ENCODE results near the gene SIN3B. TPM values are rescaled to one million over a fixed set of nuclear protein-coding genes. Genes with fewer than 3 reads are reported as not detected.

Gene SIN3B
- total and polyA plus RNA-seq, 2 donors, result 6.4 to 32.8 TPM

DNA sequence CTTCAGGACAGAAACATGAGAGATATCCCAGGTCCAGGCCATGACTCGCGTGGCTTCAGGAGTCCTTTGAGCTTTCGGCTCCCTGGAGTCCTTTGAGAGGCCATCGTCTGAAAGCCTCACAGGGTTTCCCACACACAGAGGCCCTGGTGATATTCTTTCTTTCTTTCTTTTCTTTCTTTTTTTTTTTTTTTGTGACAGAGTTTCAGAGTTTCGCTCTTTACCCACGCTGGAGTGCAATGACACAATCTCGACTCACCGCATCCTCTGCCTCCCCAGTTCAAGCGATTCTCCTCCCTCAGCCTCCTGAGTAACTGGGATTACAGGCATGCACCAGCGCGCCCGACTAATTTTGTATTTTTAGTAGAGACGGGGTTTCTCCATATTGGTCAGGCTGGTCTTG lies 5.5 kb downstream of the SIN3B start:
- DNase-seq (ENCODE audit: low read depth in 6 of 9, low spot score in 9 of 9), result no peak
- no peak overlapping the region for H3K4me3 ChIP-seq (ENCODE audit: low read length in 2 of 2)
- 98% methylated on average over 13 of the region's 13 CpGs for WGBS
- H3K27ac ChIP-seq (ENCODE audit: low read depth in 1 of 2, low read length in 1 of 2), result no peak overlapping the region
- H3K9me3 ChIP-seq (ENCODE audit: control insufficient read depth in 2 of 2, insufficient read depth in 1 of 2, low read length in 1 of 2), result no peaks in the 10 kb centered on the region
- no peaks in the 10 kb centered on the region for H3K27me3 ChIP-seq (ENCODE audit: control insufficient read depth in 2 of 2, insufficient read depth in 1 of 2, low read length in 1 of 2)
- H3K36me3 ChIP-seq (ENCODE audit: control insufficient read depth in 2 of 2, insufficient read depth in 2 of 2, low read length in 1 of 2), result peaks cover 44% of the 10 kb centered on the region in 2 donors
- peaks cover 3 to 10% of the 10 kb centered on the region in 2 donors for H3K4me1 ChIP-seq (ENCODE audit: control insufficient read depth in 2 of 2, insufficient read depth in 2 of 2, low read length in 2 of 2)

DNA sequence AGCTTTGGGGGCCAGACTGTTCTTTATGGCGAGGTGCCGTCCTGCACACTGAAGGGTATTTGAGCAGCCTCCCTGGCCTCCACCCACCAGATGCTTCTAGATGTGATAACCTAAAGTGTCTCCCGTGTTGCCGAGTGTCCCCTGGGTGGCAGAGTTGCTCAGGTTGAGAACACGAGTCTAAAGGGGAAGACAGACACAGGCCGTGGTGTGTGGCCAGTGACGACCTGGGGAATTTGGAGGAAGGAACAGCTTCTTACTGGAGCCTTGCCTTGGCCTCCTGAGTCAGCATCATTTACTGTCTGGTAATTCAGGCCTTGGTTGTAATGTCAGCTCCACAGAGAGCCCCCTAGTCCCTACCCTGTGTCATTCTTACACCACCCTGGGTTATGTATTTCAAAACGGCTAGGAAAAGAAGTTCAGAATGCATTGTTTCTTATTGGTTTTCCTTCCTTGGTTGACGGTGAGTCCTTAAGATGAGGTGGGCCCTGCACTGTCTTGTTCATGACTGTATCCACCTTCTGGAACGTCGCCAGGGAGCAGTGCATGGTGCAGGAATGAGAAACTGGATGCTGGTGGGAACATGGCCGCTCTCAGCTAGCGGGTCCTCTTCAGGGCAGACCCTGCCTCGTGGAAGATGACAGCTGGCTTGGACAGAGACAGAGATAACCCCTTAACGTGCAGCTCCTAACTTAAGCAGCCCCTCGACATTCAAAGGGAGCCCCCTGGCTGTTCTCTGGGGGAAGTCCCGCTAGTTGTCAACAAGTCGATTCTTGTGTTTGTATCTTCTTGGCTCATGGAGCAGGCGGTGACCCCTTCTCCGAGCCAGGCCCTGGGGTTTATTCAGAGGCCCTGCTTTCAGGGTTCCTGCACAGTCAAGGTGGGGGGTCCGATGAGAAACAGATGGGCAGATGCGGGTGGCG lies 7.2 kb downstream of the SIN3B start:
- H3K27ac ChIP-seq (ENCODE audit: low read depth in 1 of 2, low read length in 1 of 2), result peak overlapping the region in 1 of 2 donors; percentile 50
- DNase-seq (ENCODE audit: low read depth in 6 of 9, low spot score in 9 of 9), result peak in 1 of 9 donors; percentile 29
- WGBS, result 88% methylated on average over 23 of the region's 23 CpGs
- H3K36me3 ChIP-seq (ENCODE audit: control insufficient read depth in 2 of 2, insufficient read depth in 2 of 2, low read length in 1 of 2), result peaks cover 45 to 52% of the 10 kb centered on the region in 2 donors
- H3K27me3 ChIP-seq (ENCODE audit: control insufficient read depth in 2 of 2, insufficient read depth in 1 of 2, low read length in 1 of 2), result no peaks in the 10 kb centered on the region
- peaks cover 0 to 7% of the 10 kb centered on the region in 2 donors for H3K4me1 ChIP-seq (ENCODE audit: control insufficient read depth in 2 of 2, insufficient read depth in 2 of 2, low read length in 2 of 2)
- no peaks in the 10 kb centered on the region for H3K9me3 ChIP-seq (ENCODE audit: control insufficient read depth in 2 of 2, insufficient read depth in 1 of 2, low read length in 1 of 2)
- H3K4me3 ChIP-seq (ENCODE audit: low read length in 2 of 2), result no peak overlapping the region

DNA sequence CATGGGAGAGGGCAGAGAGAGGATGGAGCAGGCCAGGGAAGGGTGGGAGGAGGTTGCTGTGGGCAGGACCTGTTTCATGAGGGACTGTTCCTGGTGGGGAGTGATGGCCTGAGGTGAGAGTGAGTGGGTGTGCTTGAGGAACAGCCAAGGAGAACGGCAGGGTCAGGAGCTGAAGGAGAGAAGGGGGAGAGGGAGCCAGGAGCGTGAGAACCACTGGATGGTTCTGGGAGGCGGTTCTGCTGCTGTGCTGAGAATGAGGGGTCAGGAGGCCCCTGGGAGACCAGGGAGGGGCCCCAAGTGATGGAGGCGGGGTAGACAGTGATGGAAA lies 7.8 kb downstream of the SIN3B start:
- Histone ChIP-seq H3K36me3 (ENCODE audit: control insufficient read depth in 2 of 2, insufficient read depth in 2 of 2, low read length in 1 of 2) (peaks cover 40 to 52% of the 10 kb centered on the region in 2 donors), H3K9me3 (ENCODE audit: control insufficient read depth in 2 of 2, insufficient read depth in 1 of 2, low read length in 1 of 2) (no peaks in the 10 kb centered on the region), H3K4me3 (ENCODE audit: low read length in 2 of 2) (no peak overlapping the region), H3K4me1 (ENCODE audit: control insufficient read depth in 2 of 2, insufficient read depth in 2 of 2, low read length in 2 of 2) (peaks cover 0 to 7% of the 10 kb centered on the region in 2 donors), H3K27ac (ENCODE audit: low read depth in 1 of 2, low read length in 1 of 2) (no peak overlapping the region), H3K27me3 (ENCODE audit: control insufficient read depth in 2 of 2, insufficient read depth in 1 of 2, low read length in 1 of 2) (no peaks in the 10 kb centered on the region)
- no peak for DNase-seq (ENCODE audit: low read depth in 6 of 9, low spot score in 9 of 9)
- 98% methylated on average over 4 of the region's 4 CpGs for WGBS

DNA sequence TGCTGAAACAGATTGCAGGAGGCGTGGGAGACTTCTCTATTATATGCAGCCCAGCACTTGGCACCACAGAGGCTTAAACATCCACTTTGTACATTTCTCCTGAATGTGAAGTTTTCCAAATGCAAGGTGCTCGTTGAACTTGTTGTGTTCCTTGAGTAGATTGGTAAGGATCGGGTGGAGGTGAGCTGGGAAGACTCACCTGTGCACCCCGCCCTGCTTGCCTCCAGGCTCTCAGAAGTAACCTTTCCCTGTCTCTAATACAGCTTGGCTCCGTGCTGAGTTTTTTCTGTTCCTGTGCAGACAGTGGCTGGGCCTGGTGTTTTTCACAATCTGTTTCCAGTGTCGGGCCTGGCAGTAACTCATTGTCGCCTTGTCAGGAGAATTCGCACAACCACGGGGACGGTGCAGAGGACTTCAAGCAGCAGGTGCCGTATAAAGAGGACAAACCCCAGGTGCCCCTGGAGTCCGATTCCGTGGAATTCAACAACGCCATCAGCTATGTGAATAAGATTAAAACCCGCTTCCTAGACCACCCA lies 12.3 kb downstream of the SIN3B start:
- WGBS, result 95% methylated on average over 15 of the region's 15 CpGs

DNA sequence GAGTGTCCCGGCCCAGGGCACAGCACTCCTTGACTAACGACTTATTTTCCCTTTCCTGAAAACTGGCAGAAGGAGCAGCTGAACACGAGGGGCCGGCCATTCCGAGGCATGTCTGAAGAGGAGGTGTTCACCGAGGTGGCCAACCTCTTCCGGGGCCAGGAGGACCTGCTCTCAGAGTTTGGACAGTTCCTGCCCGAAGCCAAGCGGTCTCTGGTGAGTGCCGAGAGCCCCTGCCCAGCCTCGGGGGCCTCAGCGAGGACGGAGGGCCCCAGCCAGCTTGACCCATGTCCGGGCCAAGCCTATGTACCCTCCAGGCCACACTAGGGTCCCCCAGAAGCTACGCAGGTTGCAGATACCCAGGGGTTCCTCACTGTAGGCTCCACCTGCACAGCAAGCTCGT lies 17.7 kb downstream of the SIN3B start:
- H3K9me3 ChIP-seq (ENCODE audit: control insufficient read depth in 2 of 2, insufficient read depth in 1 of 2, low read length in 1 of 2), result no peaks in the 10 kb centered on the region
- no peak overlapping the region for H3K27ac ChIP-seq (ENCODE audit: low read depth in 1 of 2, low read length in 1 of 2)
- WGBS, result 97% methylated on average over 16 of the region's 16 CpGs
- H3K36me3 ChIP-seq (ENCODE audit: control insufficient read depth in 2 of 2, insufficient read depth in 2 of 2, low read length in 1 of 2), result peaks cover 49 to 72% of the 10 kb centered on the region in 2 donors
- H3K4me1 ChIP-seq (ENCODE audit: control insufficient read depth in 2 of 2, insufficient read depth in 2 of 2, low read length in 2 of 2), result no peaks in the 10 kb centered on the region
- H3K4me3 ChIP-seq (ENCODE audit: low read length in 2 of 2), result no peak overlapping the region
- no peaks in the 10 kb centered on the region for H3K27me3 ChIP-seq (ENCODE audit: control insufficient read depth in 2 of 2, insufficient read depth in 1 of 2, low read length in 1 of 2)
- DNase-seq (ENCODE audit: low read depth in 6 of 9, low spot score in 9 of 9), result no peak

More for the DNA sequence above, 12.3 kb downstream of the SIN3B start:
- Histone ChIP-seq H3K27me3 (ENCODE audit: control insufficient read depth in 2 of 2, insufficient read depth in 1 of 2, low read length in 1 of 2) (no peaks in the 10 kb centered on the region), H3K4me3 (ENCODE audit: low read length in 2 of 2) (no peak overlapping the region), H3K36me3 (ENCODE audit: control insufficient read depth in 2 of 2, insufficient read depth in 2 of 2, low read length in 1 of 2) (peaks cover 28 to 59% of the 10 kb centered on the region in 2 donors), H3K4me1 (ENCODE audit: control insufficient read depth in 2 of 2, insufficient read depth in 2 of 2, low read length in 2 of 2) (peaks cover 0 to 4% of the 10 kb centered on the region in 2 donors), H3K27ac (ENCODE audit: low read depth in 1 of 2, low read length in 1 of 2) (no peak overlapping the region), H3K9me3 (ENCODE audit: control insufficient read depth in 2 of 2, insufficient read depth in 1 of 2, low read length in 1 of 2) (no peaks in the 10 kb centered on the region)
- no peak for DNase-seq (ENCODE audit: low read depth in 6 of 9, low spot score in 9 of 9)

DNA sequence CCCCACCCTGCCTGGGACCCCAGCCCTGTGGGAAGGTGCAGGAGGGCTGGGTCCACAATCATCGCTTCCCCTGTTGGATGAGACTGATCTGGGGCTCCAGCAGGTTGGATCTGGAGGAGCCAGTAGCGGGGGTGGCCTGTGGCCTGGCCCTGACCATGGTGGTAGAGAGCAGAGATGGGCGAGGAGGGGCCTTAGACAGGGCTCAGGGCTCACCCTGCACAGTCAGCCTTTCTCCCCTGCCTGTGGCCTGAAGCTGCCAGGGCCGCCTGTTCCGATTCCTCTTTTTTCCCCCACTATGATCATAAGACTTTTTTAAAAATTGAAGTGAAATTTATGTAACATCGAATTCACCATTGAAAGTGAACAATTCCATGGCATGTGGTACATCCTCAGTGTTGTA lies 18.2 kb downstream of the SIN3B start:
- Histone ChIP-seq H3K27me3 (ENCODE audit: control insufficient read depth in 2 of 2, insufficient read depth in 1 of 2, low read length in 1 of 2) (no peaks in the 10 kb centered on the region), H3K4me1 (ENCODE audit: control insufficient read depth in 2 of 2, insufficient read depth in 2 of 2, low read length in 2 of 2) (no peaks in the 10 kb centered on the region), H3K36me3 (ENCODE audit: control insufficient read depth in 2 of 2, insufficient read depth in 2 of 2, low read length in 1 of 2) (peaks cover 49 to 69% of the 10 kb centered on the region in 2 donors), H3K9me3 (ENCODE audit: control insufficient read depth in 2 of 2, insufficient read depth in 1 of 2, low read length in 1 of 2) (no peaks in the 10 kb centered on the region), H3K4me3 (ENCODE audit: low read length in 2 of 2) (no peak overlapping the region), H3K27ac (ENCODE audit: low read depth in 1 of 2, low read length in 1 of 2) (no peak overlapping the region)
- WGBS, result 95% methylated on average over 6 of the region's 6 CpGs
- no peak for DNase-seq (ENCODE audit: low read depth in 6 of 9, low spot score in 9 of 9)

DNA sequence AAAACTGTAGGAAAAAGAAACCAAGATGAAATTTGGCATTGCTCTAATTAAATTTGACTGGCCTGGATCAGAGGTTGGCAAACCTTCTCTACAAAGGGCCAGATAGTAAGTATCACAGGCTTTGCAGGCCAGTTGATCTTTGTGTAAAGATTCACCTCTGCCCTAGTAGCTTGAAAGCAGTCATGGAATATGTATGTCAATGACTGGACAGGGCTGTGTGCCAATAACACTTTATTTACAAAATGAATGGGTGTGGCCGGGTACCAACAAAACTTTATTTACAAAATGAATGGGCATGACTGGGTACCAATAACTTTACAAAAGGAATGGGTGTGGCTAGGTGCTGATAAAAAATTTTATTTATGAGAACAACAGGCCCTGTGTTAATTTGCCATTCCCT lies 20.0 kb downstream of the SIN3B start:
- H3K9me3 ChIP-seq (ENCODE audit: control insufficient read depth in 2 of 2, insufficient read depth in 1 of 2, low read length in 1 of 2), result no peaks in the 10 kb centered on the region
- peaks cover 57 to 69% of the 10 kb centered on the region in 2 donors for H3K36me3 ChIP-seq (ENCODE audit: control insufficient read depth in 2 of 2, insufficient read depth in 2 of 2, low read length in 1 of 2)
- no peaks in the 10 kb centered on the region for H3K27me3 ChIP-seq (ENCODE audit: control insufficient read depth in 2 of 2, insufficient read depth in 1 of 2, low read length in 1 of 2)
- H3K4me1 ChIP-seq (ENCODE audit: control insufficient read depth in 2 of 2, insufficient read depth in 2 of 2, low read length in 2 of 2), result no peaks in the 10 kb centered on the region
- H3K27ac ChIP-seq (ENCODE audit: low read depth in 1 of 2, low read length in 1 of 2), result no peak overlapping the region
- no peak for DNase-seq (ENCODE audit: low read depth in 6 of 9, low spot score in 9 of 9)
- WGBS, result 95% methylated on average over 1 of the region's 1 CpG
- H3K4me3 ChIP-seq (ENCODE audit: low read length in 2 of 2), result no peak overlapping the region

DNA sequence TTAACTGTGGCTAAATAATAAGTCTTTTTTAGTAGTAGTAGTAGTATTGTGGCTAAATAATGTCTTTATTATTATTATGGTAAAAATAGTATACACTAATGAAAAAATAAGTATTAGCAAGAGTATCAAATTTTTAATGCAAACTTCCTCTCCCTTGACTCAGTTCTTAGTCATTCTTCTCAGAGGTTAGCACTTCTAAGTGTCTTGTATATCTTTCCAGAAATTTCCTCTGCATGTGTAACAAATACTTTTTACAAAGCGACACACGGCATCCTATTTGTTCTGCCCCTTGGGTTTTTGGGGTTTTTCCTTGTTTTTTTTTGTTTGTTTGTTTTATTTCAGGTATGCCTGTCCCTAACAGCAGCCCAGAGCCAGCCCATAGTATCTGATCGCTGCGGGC lies 20.9 kb downstream of the SIN3B start:
- H3K27ac ChIP-seq (ENCODE audit: low read depth in 1 of 2, low read length in 1 of 2), result no peak overlapping the region
- H3K36me3 ChIP-seq (ENCODE audit: control insufficient read depth in 2 of 2, insufficient read depth in 2 of 2, low read length in 1 of 2), result peaks cover 51 to 67% of the 10 kb centered on the region in 2 donors
- 99% methylated on average over 4 of the region's 4 CpGs for WGBS
- no peaks in the 10 kb centered on the region for H3K27me3 ChIP-seq (ENCODE audit: control insufficient read depth in 2 of 2, insufficient read depth in 1 of 2, low read length in 1 of 2)
- no peaks in the 10 kb centered on the region for H3K4me1 ChIP-seq (ENCODE audit: control insufficient read depth in 2 of 2, insufficient read depth in 2 of 2, low read length in 2 of 2)
- no peak for DNase-seq (ENCODE audit: low read depth in 6 of 9, low spot score in 9 of 9)
- no peaks in the 10 kb centered on the region for H3K9me3 ChIP-seq (ENCODE audit: control insufficient read depth in 2 of 2, insufficient read depth in 1 of 2, low read length in 1 of 2)
- no peak overlapping the region for H3K4me3 ChIP-seq (ENCODE audit: low read length in 2 of 2)

DNA sequence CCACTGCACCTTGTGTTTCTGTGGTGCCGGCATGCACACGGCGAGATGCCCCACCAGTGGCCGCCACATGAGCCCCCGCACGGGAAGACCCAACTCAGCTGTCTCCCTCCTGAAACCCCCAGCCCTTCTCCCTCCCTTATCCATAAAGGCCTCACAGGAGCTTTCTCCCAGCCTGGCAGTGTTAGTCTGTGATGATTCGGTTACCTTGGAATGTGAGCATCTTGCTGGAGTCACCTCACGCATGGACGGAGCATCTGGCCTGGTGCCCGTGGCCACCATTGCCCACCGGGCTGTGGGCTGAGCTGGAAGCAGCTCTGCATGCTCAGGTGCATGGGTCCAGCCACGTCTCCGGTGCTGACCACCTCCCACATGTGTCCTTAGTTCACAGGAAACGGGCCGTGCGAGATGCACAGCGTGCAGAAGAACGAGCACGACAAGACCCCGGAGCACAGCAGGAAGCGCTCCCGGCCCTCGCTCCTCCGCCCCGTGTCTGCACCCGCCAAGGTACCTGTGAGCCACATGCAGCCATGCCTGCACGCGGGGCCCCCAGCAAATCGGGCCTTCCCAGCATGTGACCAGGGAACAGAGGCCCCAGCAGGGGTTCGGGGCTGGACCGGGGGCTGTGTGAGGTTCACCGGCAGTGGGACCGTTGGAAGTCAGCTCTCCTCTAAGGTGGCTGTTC lies 22.0 kb downstream of the SIN3B start:
- no peaks in the 10 kb centered on the region for H3K9me3 ChIP-seq (ENCODE audit: control insufficient read depth in 2 of 2, insufficient read depth in 1 of 2, low read length in 1 of 2)
- H3K27me3 ChIP-seq (ENCODE audit: control insufficient read depth in 2 of 2, insufficient read depth in 1 of 2, low read length in 1 of 2), result no peaks in the 10 kb centered on the region
- DNase-seq (ENCODE audit: low read depth in 6 of 9, low spot score in 9 of 9), result no peak
- no peak overlapping the region for H3K4me3 ChIP-seq (ENCODE audit: low read length in 2 of 2)
- peaks cover 51 to 67% of the 10 kb centered on the region in 2 donors for H3K36me3 ChIP-seq (ENCODE audit: control insufficient read depth in 2 of 2, insufficient read depth in 2 of 2, low read length in 1 of 2)
- H3K4me1 ChIP-seq (ENCODE audit: control insufficient read depth in 2 of 2, insufficient read depth in 2 of 2, low read length in 2 of 2), result no peaks in the 10 kb centered on the region
- H3K27ac ChIP-seq (ENCODE audit: low read depth in 1 of 2, low read length in 1 of 2), result no peak overlapping the region
- WGBS, result 96% methylated on average over 33 of the region's 33 CpGs

Measured in thymus (tissue), 11 donors.